Measurements from ENCODE around the gene KCNK13. TPM values are rescaled to one million over a fixed set of nuclear protein-coding genes. Genes with fewer than 3 reads are reported as not detected.

KCNK13 gene
- total RNA-seq, 1 donor from 2014 or later, result under 0.01 TPM

GRCh38 chr14:90091393-90091792, 29.6 kb downstream of the KCNK13 start:
- no peak overlapping the region for H3K27ac ChIP-seq (ENCODE audit: low read depth, low read length)
- no peak overlapping the region for H3K9ac ChIP-seq (ENCODE audit: low read depth in 1 of 3, low read length in 3 of 3)
- no peaks in the 10 kb centered on the region for H3K27me3 ChIP-seq (ENCODE audit: control insufficient read depth in 3 of 3, insufficient read depth in 3 of 3, low read length in 3 of 3)
- H3K4me1 ChIP-seq (ENCODE audit: control insufficient read depth in 3 of 3, insufficient read depth in 3 of 3, low read length in 3 of 3), result no peaks in the 10 kb centered on the region
- H3K9me3 ChIP-seq (ENCODE audit: control insufficient read depth in 3 of 3, low read length in 3 of 3), result no peaks in the 10 kb centered on the region
- no peak overlapping the region for H3K4me3 ChIP-seq (ENCODE audit: low read length in 3 of 3)
- H3K36me3 ChIP-seq (ENCODE audit: control insufficient read depth in 3 of 3, insufficient read depth in 3 of 3, low read length in 3 of 3), result no peaks in the 10 kb centered on the region

- no peaks in the 10 kb centered on the region for H3K9me3 ChIP-seq (ENCODE audit: control insufficient read depth in 3 of 3, low read length in 3 of 3)
- no peak overlapping the region for H3K4me3 ChIP-seq (ENCODE audit: low read length in 3 of 3)
- no peak overlapping the region for H3K27ac ChIP-seq (ENCODE audit: low read depth, low read length)
- no peaks in the 10 kb centered on the region for H3K36me3 ChIP-seq (ENCODE audit: control insufficient read depth in 3 of 3, insufficient read depth in 3 of 3, low read length in 3 of 3)
- no peaks in the 10 kb centered on the region for H3K27me3 ChIP-seq (ENCODE audit: control insufficient read depth in 3 of 3, insufficient read depth in 3 of 3, low read length in 3 of 3)
- no peaks in the 10 kb centered on the region for H3K4me1 ChIP-seq (ENCODE audit: control insufficient read depth in 3 of 3, insufficient read depth in 3 of 3, low read length in 3 of 3)
- H3K9ac ChIP-seq (ENCODE audit: low read depth in 1 of 3, low read length in 3 of 3), result no peak overlapping the region
These were observed 32.3 kb downstream of the KCNK13 start for GRCh38 chr14:90093942-90094595.

- Histone ChIP-seq H3K27ac (ENCODE audit: low read depth, low read length) (no peak overlapping the region), H3K4me3 (ENCODE audit: low read length in 3 of 3) (no peak overlapping the region), H3K36me3 (ENCODE audit: control insufficient read depth in 3 of 3, insufficient read depth in 3 of 3, low read length in 3 of 3) (no peaks in the 10 kb centered on the region), H3K27me3 (ENCODE audit: control insufficient read depth in 3 of 3, insufficient read depth in 3 of 3, low read length in 3 of 3) (no peaks in the 10 kb centered on the region), H3K9ac (ENCODE audit: low read depth in 1 of 3, low read length in 3 of 3) (no peak overlapping the region), H3K9me3 (ENCODE audit: control insufficient read depth in 3 of 3, low read length in 3 of 3) (no peaks in the 10 kb centered on the region), H3K4me1 (ENCODE audit: control insufficient read depth in 3 of 3, insufficient read depth in 3 of 3, low read length in 3 of 3) (no peaks in the 10 kb centered on the region)
These were observed 33.3 kb downstream of the KCNK13 start for GRCh38 chr14:90095096-90095495.

GRCh38 chr14:90096566-90096965, 34.8 kb downstream of the KCNK13 start:
- Histone ChIP-seq H3K9ac (ENCODE audit: low read depth in 1 of 3, low read length in 3 of 3) (no peak overlapping the region), H3K27me3 (ENCODE audit: control insufficient read depth in 3 of 3, insufficient read depth in 3 of 3, low read length in 3 of 3) (no peaks in the 10 kb centered on the region), H3K27ac (ENCODE audit: low read depth, low read length) (no peak overlapping the region), H3K36me3 (ENCODE audit: control insufficient read depth in 3 of 3, insufficient read depth in 3 of 3, low read length in 3 of 3) (no peaks in the 10 kb centered on the region), H3K4me3 (ENCODE audit: low read length in 3 of 3) (no peak overlapping the region), H3K4me1 (ENCODE audit: control insufficient read depth in 3 of 3, insufficient read depth in 3 of 3, low read length in 3 of 3) (no peaks in the 10 kb centered on the region), H3K9me3 (ENCODE audit: control insufficient read depth in 3 of 3, low read length in 3 of 3) (no peaks in the 10 kb centered on the region)

- Histone ChIP-seq H3K36me3 (ENCODE audit: control insufficient read depth in 3 of 3, insufficient read depth in 3 of 3, low read length in 3 of 3) (no peaks in the 10 kb centered on the region), H3K27ac (ENCODE audit: low read depth, low read length) (no peak overlapping the region), H3K27me3 (ENCODE audit: control insufficient read depth in 3 of 3, insufficient read depth in 3 of 3, low read length in 3 of 3) (no peaks in the 10 kb centered on the region), H3K4me3 (ENCODE audit: low read length in 3 of 3) (no peak overlapping the region), H3K9me3 (ENCODE audit: control insufficient read depth in 3 of 3, low read length in 3 of 3) (no peaks in the 10 kb centered on the region), H3K4me1 (ENCODE audit: control insufficient read depth in 3 of 3, insufficient read depth in 3 of 3, low read length in 3 of 3) (no peaks in the 10 kb centered on the region), H3K9ac (ENCODE audit: low read depth in 1 of 3, low read length in 3 of 3) (no peak overlapping the region)
These were observed 42.0 kb downstream of the KCNK13 start for GRCh38 chr14:90103808-90104207.

- no peaks in the 10 kb centered on the region for H3K9me3 ChIP-seq (ENCODE audit: control insufficient read depth in 3 of 3, low read length in 3 of 3)
- H3K27ac ChIP-seq (ENCODE audit: low read depth, low read length), result no peak overlapping the region
- no peaks in the 10 kb centered on the region for H3K36me3 ChIP-seq (ENCODE audit: control insufficient read depth in 3 of 3, insufficient read depth in 3 of 3, low read length in 3 of 3)
- no peak overlapping the region for H3K4me3 ChIP-seq (ENCODE audit: low read length in 3 of 3)
- H3K4me1 ChIP-seq (ENCODE audit: control insufficient read depth in 3 of 3, insufficient read depth in 3 of 3, low read length in 3 of 3), result no peaks in the 10 kb centered on the region
- H3K9ac ChIP-seq (ENCODE audit: low read depth in 1 of 3, low read length in 3 of 3), result no peak overlapping the region
- H3K27me3 ChIP-seq (ENCODE audit: control insufficient read depth in 3 of 3, insufficient read depth in 3 of 3, low read length in 3 of 3), result peaks cover 0 to 7% (median 0%) of the 10 kb centered on the region in 3 donors
These were observed 44.0 kb downstream of the KCNK13 start for GRCh38 chr14:90105756-90106155.

GRCh38 chr14:90107789-90108188, 46.0 kb downstream of the KCNK13 start:
- Histone ChIP-seq H3K36me3 (ENCODE audit: control insufficient read depth in 3 of 3, insufficient read depth in 3 of 3, low read length in 3 of 3) (no peaks in the 10 kb centered on the region), H3K9ac (ENCODE audit: low read depth in 1 of 3, low read length in 3 of 3) (no peak overlapping the region), H3K4me1 (ENCODE audit: control insufficient read depth in 3 of 3, insufficient read depth in 3 of 3, low read length in 3 of 3) (no peaks in the 10 kb centered on the region), H3K27ac (ENCODE audit: low read depth, low read length) (no peak overlapping the region), H3K4me3 (ENCODE audit: low read length in 3 of 3) (no peak overlapping the region), H3K9me3 (ENCODE audit: control insufficient read depth in 3 of 3, low read length in 3 of 3) (no peaks in the 10 kb centered on the region), H3K27me3 (ENCODE audit: control insufficient read depth in 3 of 3, insufficient read depth in 3 of 3, low read length in 3 of 3) (peaks cover 0 to 7% (median 7%) of the 10 kb centered on the region in 3 donors)

- Histone ChIP-seq H3K27ac (ENCODE audit: low read depth, low read length) (no peak overlapping the region), H3K4me3 (ENCODE audit: low read length in 3 of 3) (no peak overlapping the region), H3K4me1 (ENCODE audit: control insufficient read depth in 3 of 3, insufficient read depth in 3 of 3, low read length in 3 of 3) (no peaks in the 10 kb centered on the region), H3K27me3 (ENCODE audit: control insufficient read depth in 3 of 3, insufficient read depth in 3 of 3, low read length in 3 of 3) (peaks cover 0 to 10% (median 7%) of the 10 kb centered on the region in 3 donors), H3K36me3 (ENCODE audit: control insufficient read depth in 3 of 3, insufficient read depth in 3 of 3, low read length in 3 of 3) (no peaks in the 10 kb centered on the region), H3K9ac (ENCODE audit: low read depth in 1 of 3, low read length in 3 of 3) (no peak overlapping the region), H3K9me3 (ENCODE audit: control insufficient read depth in 3 of 3, low read length in 3 of 3) (no peaks in the 10 kb centered on the region)
These were observed 48.1 kb downstream of the KCNK13 start for GRCh38 chr14:90109858-90110257.

GRCh38 chr14:90111895-90112534, 50.2 kb downstream of the KCNK13 start:
- no peaks in the 10 kb centered on the region for H3K9me3 ChIP-seq (ENCODE audit: control insufficient read depth in 3 of 3, low read length in 3 of 3)
- no peaks in the 10 kb centered on the region for H3K4me1 ChIP-seq (ENCODE audit: control insufficient read depth in 3 of 3, insufficient read depth in 3 of 3, low read length in 3 of 3)
- peaks cover 0 to 15% (median 7%) of the 10 kb centered on the region in 3 donors for H3K27me3 ChIP-seq (ENCODE audit: control insufficient read depth in 3 of 3, insufficient read depth in 3 of 3, low read length in 3 of 3)
- no peak overlapping the region for H3K9ac ChIP-seq (ENCODE audit: low read depth in 1 of 3, low read length in 3 of 3)
- H3K36me3 ChIP-seq (ENCODE audit: control insufficient read depth in 3 of 3, insufficient read depth in 3 of 3, low read length in 3 of 3), result no peaks in the 10 kb centered on the region
- H3K27ac ChIP-seq (ENCODE audit: low read depth, low read length), result no peak overlapping the region
- no peak overlapping the region for H3K4me3 ChIP-seq (ENCODE audit: low read length in 3 of 3)

GRCh38 chr14:90114554-90114953, 52.8 kb downstream of the KCNK13 start:
- Histone ChIP-seq H3K4me3 (ENCODE audit: low read length in 3 of 3) (no peak overlapping the region), H3K27ac (ENCODE audit: low read depth, low read length) (no peak overlapping the region), H3K9ac (ENCODE audit: low read depth in 1 of 3, low read length in 3 of 3) (no peak overlapping the region), H3K27me3 (ENCODE audit: control insufficient read depth in 3 of 3, insufficient read depth in 3 of 3, low read length in 3 of 3) (peaks cover 0 to 15% (median 7%) of the 10 kb centered on the region in 3 donors), H3K9me3 (ENCODE audit: control insufficient read depth in 3 of 3, low read length in 3 of 3) (no peaks in the 10 kb centered on the region), H3K4me1 (ENCODE audit: control insufficient read depth in 3 of 3, insufficient read depth in 3 of 3, low read length in 3 of 3) (no peaks in the 10 kb centered on the region), H3K36me3 (ENCODE audit: control insufficient read depth in 3 of 3, insufficient read depth in 3 of 3, low read length in 3 of 3) (no peaks in the 10 kb centered on the region)
